HEK293 (cell line): ENCODE results near the gene SOX6.

Experiments
- CTCF ChIP-seq: fragments of 450-650 bp; formaldehyde crosslinking; IDR thresholded peaks from 2 replicates; pipeline ENCODE4 v1.5.1; 2016; ENCODE audit warnings: missing biosample characterization, missing genetic modification characterization
- ZSCAN5A ChIP-seq: fragments of 450-650 bp; formaldehyde crosslinking; IDR thresholded peaks from 2 replicates; pipeline ENCODE4 v1.5.1; 2016; ENCODE audit warnings: missing biosample characterization, missing genetic modification characterization

GRCh38 chr11:15942936-15943335 lies 413.4 kb downstream of the SOX6 start:
- no peak for TF ChIP-seq ZSCAN5A
- TF ChIP-seq CTCF (tag by site-specific recombination) = no peak
